ENCODE measurements around the gene MIOX. TPM values are rescaled to one million over a fixed set of nuclear protein-coding genes. Genes with fewer than 3 reads are reported as not detected.
A peak's percentile ranks its signal among the peaks of the same experiment; 100 is the strongest.

MIOX gene
- total and polyA plus RNA-seq, 2 of the 13 experiments (the other 11 are each of a cell fraction or from before 2014, with no cell fraction given), result 1.5 to 2.9 TPM

DNA sequence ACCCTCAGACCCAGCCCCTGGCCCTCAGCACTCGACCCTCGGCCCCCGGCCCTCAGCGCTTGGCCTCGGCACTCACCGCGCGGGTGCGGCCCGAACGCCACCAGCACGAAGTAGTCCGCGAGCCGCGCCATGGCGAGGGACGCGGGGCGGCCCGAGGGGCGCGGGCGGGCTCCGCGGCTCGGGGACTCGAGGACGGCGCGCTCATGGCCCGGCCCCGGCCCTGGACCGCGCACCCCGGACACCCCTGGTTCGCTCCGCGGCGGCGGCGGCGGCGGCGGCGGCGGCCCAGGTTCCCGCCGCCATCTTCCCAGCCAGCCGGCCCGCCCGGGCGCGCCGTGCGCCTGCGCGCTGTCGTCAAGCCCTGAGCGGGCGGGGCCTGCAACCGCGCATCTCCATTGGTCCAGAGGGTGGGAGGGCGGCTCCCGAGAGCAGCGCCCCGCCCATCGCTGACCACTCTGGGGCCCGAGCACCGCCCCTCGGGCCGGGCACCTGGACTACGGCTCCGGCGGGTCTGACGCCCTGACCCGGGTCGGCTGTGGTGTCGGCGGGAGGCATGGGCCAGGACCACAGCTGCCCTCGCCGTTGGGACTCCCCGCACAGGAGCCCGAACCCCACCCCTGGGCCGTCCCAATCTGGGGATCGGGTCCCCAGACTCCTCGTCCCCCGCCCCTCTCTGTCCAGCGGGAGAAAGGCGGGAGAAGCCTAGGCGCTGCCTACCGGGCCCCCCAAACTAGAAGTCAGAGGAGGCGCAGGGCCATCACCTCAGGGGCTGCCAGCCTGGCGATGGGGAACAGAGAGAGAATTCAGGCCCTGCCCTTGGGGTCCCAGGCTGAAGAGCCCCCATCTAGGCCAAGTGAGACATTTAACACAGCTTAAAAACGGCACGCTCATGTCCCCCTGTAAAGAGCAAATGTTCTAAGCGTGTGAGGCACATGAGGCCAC, 11.7 kb upstream of the MIOX start, which contains the start of gene SBF1 (continued):
- TF ChIP-seq POLR2G (IDR thresholded peaks at IDR 0.05; ENCODE audit: low read depth, low read length), result peak; percentile 79
- TF ChIP-seq ETV5 (CRISPR knock-in tag; IDR thresholded peaks at IDR 0.05; ENCODE audit: borderline replicate concordance), result 0 out of 2 replicates have a peak, but pooled peaks have one; percentile 8
- no peak for TF ChIP-seq FOXK2 (IDR thresholded peaks at IDR 0.05)
- no peak for TF ChIP-seq ZSCAN20 (CRISPR knock-in tag; IDR thresholded peaks at IDR 0.05; ENCODE audit: borderline replicate concordance)
- TF ChIP-seq ATM (IDR thresholded peaks at IDR 0.05; ENCODE audit: borderline replicate concordance), result no peak
- no peak for TF ChIP-seq SKI (IDR thresholded peaks at IDR 0.05; ENCODE audit: partially characterized antibody)
- TF ChIP-seq REPIN1 (CRISPR knock-in tag; IDR thresholded peaks at IDR 0.05; ENCODE audit: borderline replicate concordance, low read depth), result no peak
- TF ChIP-seq, protein P1, sequence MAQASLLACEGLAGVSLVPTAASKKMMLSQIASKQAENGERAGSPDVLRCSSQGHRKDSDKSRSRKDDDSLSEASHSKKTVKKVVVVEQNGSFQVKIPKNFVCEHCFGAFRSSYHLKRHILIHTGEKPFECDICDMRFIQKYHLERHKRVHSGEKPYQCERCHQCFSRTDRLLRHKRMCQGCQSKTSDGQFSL (CRISPR knock-in tag; IDR thresholded peaks at IDR 0.05), result no peak
- TF ChIP-seq MBNL3 (CRISPR knock-in tag; conservative IDR thresholded peaks at IDR 0.05), result no peak
- TF ChIP-seq ZNF691 (CRISPR knock-in tag; IDR thresholded peaks at IDR 0.05; ENCODE audit: borderline replicate concordance, low read depth), result 0 out of 2 replicates have a peak, but pooled peaks have one; percentile 45
- TF ChIP-seq, protein P2, sequence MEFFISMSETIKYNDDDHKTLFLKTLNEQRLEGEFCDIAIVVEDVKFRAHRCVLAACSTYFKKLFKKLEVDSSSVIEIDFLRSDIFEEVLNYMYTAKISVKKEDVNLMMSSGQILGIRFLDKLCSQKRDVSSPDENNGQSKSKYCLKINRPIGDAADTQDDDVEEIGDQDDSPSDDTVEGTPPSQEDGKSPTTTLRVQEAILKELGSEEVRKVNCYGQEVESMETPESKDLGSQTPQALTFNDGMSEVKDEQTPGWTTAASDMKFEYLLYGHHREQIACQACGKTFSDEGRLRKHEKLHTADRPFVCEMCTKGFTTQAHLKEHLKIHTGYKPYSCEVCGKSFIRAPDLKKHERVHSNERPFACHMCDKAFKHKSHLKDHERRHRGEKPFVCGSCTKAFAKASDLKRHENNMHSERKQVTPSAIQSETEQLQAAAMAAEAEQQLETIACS (CRISPR knock-in tag; IDR thresholded peaks at IDR 0.05), result no peak
- no peak for TF ChIP-seq ZFYVE20 (CRISPR knock-in tag; IDR thresholded peaks at IDR 0.05; ENCODE audit: borderline replicate concordance, low read depth)
- no peak for TF ChIP-seq ZNF772 (CRISPR knock-in tag; IDR thresholded peaks at IDR 0.05)
- no peak for TF ChIP-seq ZNF83 (CRISPR knock-in tag; IDR thresholded peaks at IDR 0.05; ENCODE audit: borderline replicate concordance)
- no peak for TF ChIP-seq RFX1 (IDR thresholded peaks at IDR 0.05)
- TF ChIP-seq REXO4 (CRISPR knock-in tag; IDR thresholded peaks at IDR 0.05; ENCODE audit: borderline replicate concordance), result no peak
- TF ChIP-seq YEATS4 (CRISPR knock-in tag; IDR thresholded peaks at IDR 0.05; ENCODE audit: borderline replicate concordance), result peak; percentile 36; the same call in 1 of the 2 replicates
- TF ChIP-seq ERF (CRISPR knock-in tag; IDR thresholded peaks at IDR 0.05), result no peak
- no peak for TF ChIP-seq ZNF207 (IDR thresholded peaks at IDR 0.05; ENCODE audit: borderline replicate concordance)
- TF ChIP-seq PHF20 (CRISPR knock-in tag; IDR thresholded peaks at IDR 0.05), result no peak; the same call in 1 of the 2 replicates
- TF ChIP-seq ZFP1 (CRISPR knock-in tag; IDR thresholded peaks at IDR 0.05), result no peak
- no peak for TF ChIP-seq ZBTB21 (CRISPR knock-in tag; IDR thresholded peaks at IDR 0.05)
